Gastroesophageal sphincter (tissue), 4 donors: ENCODE measurements around the gene KRT15. TPM values are rescaled to one million over a fixed set of nuclear protein-coding genes. Genes with fewer than 3 reads are reported as not detected.

Experiments
- ATAC-seq: fragments of 150-250 bp; one replicate; pipeline ENCODE4 v1.9.1; 2016; ENCODE audit warnings: mild to moderate bottlenecking, moderate library complexity
- H3K27ac ChIP-seq, 4 donors: fragments of 200-600 bp; sonication (generic) in 3 of 4; 1 replicate in 3 of 4; 2 replicates in 1 of 4; pipeline ENCODE4 v1.5.1; 2016 to 2019
- H3K27me3 ChIP-seq: fragments of 200-600 bp; sonication (generic); one replicate; pipeline ENCODE4 v1.5.1; 2019
- H3K36me3 ChIP-seq, 2 donors: fragments of 200-600 bp; sonication (generic); one replicate each; pipeline ENCODE4 v1.5.1; 2019; ENCODE audit warnings: control low read depth in 1 of 2
- H3K4me1 ChIP-seq, 3 donors: fragments of 200-600 bp; sonication (generic); 1 replicate in 2 of 3; 2 replicates in 1 of 3; pipeline ENCODE4 v1.5.1; 2016 to 2019; ENCODE audit warnings: control low read depth in 2 of 3
- H3K4me3 ChIP-seq, 2 donors: fragments of 200-600 bp; sonication (generic); one replicate each; pipeline ENCODE4 v1.5.1; 2019; ENCODE audit warnings: mild to moderate bottlenecking in 1 of 2, moderate library complexity in 1 of 2
- H3K9me3 ChIP-seq, 3 donors: fragments of 200-600 bp; sonication (generic); one replicate each; pipeline ENCODE4 v1.5.1; 2017 to 2019; ENCODE audit warnings: control low read depth in 2 of 3
- CTCF ChIP-seq, 4 experiments: fragments of 200-600 bp in 2 of 4; fragments of 450-650 bp in 2 of 4; sonication (generic) in 1 of 4; IDR thresholded peaks; one replicate each; pipeline ENCODE4 v1.5.1; 2017 to 2019; ENCODE audit warnings: antibody characterized with exemption in 4 of 4, mild to moderate bottlenecking in 2 of 4, moderate library complexity in 2 of 4
- EP300 ChIP-seq: sonication (generic); formaldehyde crosslinking; IDR thresholded peaks from one replicate; pipeline ENCODE4 v1.6.1; 2017; ENCODE audit warnings: antibody characterized with exemption, mild to moderate bottlenecking
- POLR2A ChIP-seq, 2 donors: fragments of 450-650 bp; IDR thresholded peaks; one replicate each; pipeline ENCODE4 v1.6.1; 2017; ENCODE audit warnings: antibody characterized with exemption in 2 of 2, mild to moderate bottlenecking in 2 of 2, moderate library complexity in 1 of 2
- POLR2AphosphoS5 ChIP-seq: sonication (generic); formaldehyde crosslinking; IDR thresholded peaks from one replicate; pipeline ENCODE4 v1.6.1; 2017; ENCODE audit warnings: antibody characterized with exemption
- WGBS, 2 donors: methylation state at CpG; one replicate each; pipeline ENCODE4 v1.1.5; 2018; ENCODE audit warnings: low coverage in 1 of 2; 5-methylcytosine and 5-hydroxymethylcytosine counted together
- total RNA-seq, 4 donors: library from RNA; depleted of rRNA; stranded (reverse); fragments of >200 nt; gene quantifications; one replicate each; pipeline ENCODE4 v1.1.0, GENCODE V29; 2016

KRT15 gene
- total RNA-seq, 4 donors from 2014 or later = 1.2 to 129 (median 4.2) TPM

- Histone ChIP-seq H3K27me3 (peaks cover 8% of the 10 kb centered on the region), H3K36me3 (no peaks in the 10 kb centered on the region), H3K9me3 (no peaks in the 10 kb centered on the region), H3K27ac (no peak overlapping the region), H3K4me3 (no peak overlapping the region), H3K4me1 (no peaks in the 10 kb centered on the region)
- 64 to 72% methylated on average over 3 to 5 of the region's 7 CpGs for WGBS, 2 donors
- TF ChIP-seq POLR2AphosphoS5 = no peak
- no peak for TF ChIP-seq CTCF (IDR thresholded peaks at IDR 0.05)
- TF ChIP-seq POLR2A (IDR thresholded peaks at IDR 0.05) = no peak
- no peak for TF ChIP-seq EP300
- ATAC-seq = no peak
These were observed 21.4 kb upstream of the KRT15 start for GRCh38 chr17:41539979-41540701.

- WGBS, 2 donors = no CpG with 5 or more reads among the region's 5 CpGs
- ATAC-seq = no peak
- H3K9me3 ChIP-seq = no peaks in the 10 kb centered on the region
- H3K4me1 ChIP-seq = no peaks in the 10 kb centered on the region
- H3K27ac ChIP-seq = no peak overlapping the region
- TF ChIP-seq POLR2A (IDR thresholded peaks at IDR 0.05) = no peak
- no peak for TF ChIP-seq EP300
- no peak for TF ChIP-seq POLR2AphosphoS5
- no peak for TF ChIP-seq CTCF (IDR thresholded peaks at IDR 0.05)
- H3K4me3 ChIP-seq = no peak overlapping the region
- H3K36me3 ChIP-seq = no peaks in the 10 kb centered on the region
- peaks cover 14% of the 10 kb centered on the region for H3K27me3 ChIP-seq
These were observed 20.4 kb upstream of the KRT15 start for GRCh38 chr17:41539071-41539492.

DNA sequence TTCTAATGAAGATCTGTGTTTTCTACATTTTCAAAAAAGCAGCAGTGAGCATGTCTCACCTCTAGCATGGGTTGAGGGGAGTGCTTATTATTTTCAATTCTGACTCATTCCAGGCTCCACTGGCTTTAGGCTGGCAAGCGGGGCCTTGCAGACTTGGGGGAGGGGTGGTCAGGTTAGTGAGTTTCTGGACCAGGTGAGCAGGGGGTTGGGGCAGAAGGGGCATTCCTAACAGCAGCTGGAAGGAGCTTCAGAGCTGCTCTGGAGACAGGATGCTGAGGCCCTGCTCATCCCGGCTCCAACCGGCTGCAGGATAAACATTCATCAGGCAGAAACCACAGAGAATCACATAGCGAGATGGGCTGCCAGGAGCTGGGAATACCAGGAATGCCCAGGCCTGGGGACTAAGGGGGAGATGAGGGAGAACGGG, 19.9 kb upstream of the KRT15 start:
- TF ChIP-seq CTCF (IDR thresholded peaks at IDR 0.05) = no peak
- TF ChIP-seq EP300 = no peak
- no peak for TF ChIP-seq POLR2AphosphoS5
- TF ChIP-seq POLR2A (IDR thresholded peaks at IDR 0.05) = no peak
- no peak for ATAC-seq
- no peaks in the 10 kb centered on the region for H3K36me3 ChIP-seq
- no peaks in the 10 kb centered on the region for H3K4me1 ChIP-seq
- no peak overlapping the region for H3K27ac ChIP-seq
- H3K4me3 ChIP-seq = no peak overlapping the region
- peaks cover 18% of the 10 kb centered on the region for H3K27me3 ChIP-seq
- 0% methylated on average over 1 of the region's 5 CpGs; no CpG with 5 or more reads in 1 of the 2 donors for WGBS, 2 donors
- H3K9me3 ChIP-seq = no peaks in the 10 kb centered on the region

GRCh38 chr17:41537990-41538389, 19.3 kb upstream of the KRT15 start:
- ATAC-seq = no peak
- TF ChIP-seq POLR2A (IDR thresholded peaks at IDR 0.05) = no peak
- no peak for TF ChIP-seq EP300
- TF ChIP-seq POLR2AphosphoS5 = no peak
- TF ChIP-seq CTCF (IDR thresholded peaks at IDR 0.05) = no peak
- Histone ChIP-seq H3K4me3 (no peak overlapping the region), H3K27ac (no peak overlapping the region), H3K36me3 (no peaks in the 10 kb centered on the region), H3K9me3 (no peaks in the 10 kb centered on the region), H3K4me1 (no peaks in the 10 kb centered on the region), H3K27me3 (peaks cover 24% of the 10 kb centered on the region)
- WGBS, 2 donors = 86 to 100% methylated on average over 1 to 5 of the region's 9 CpGs

DNA sequence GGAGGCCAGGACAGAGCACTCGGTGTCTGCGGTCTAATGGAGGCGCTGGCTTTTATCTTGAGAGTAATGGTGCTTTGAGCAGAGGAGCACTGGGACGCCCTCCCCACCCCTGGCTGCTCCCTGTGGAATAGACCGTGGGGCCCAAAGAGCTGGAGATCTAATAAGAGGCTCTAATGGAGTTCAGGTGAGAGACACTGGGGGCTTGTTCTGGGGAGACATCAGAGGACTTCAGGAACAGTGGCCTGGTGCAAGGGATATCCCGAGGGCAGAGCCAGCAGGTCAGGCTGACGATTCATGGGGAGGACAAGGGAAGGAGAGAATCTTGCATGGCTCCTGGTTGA, 18.9 kb upstream of the KRT15 start:
- no peaks in the 10 kb centered on the region for H3K4me1 ChIP-seq
- peaks cover 28% of the 10 kb centered on the region for H3K27me3 ChIP-seq
- TF ChIP-seq CTCF (IDR thresholded peaks at IDR 0.05) (no peak), POLR2A (IDR thresholded peaks at IDR 0.05) (no peak), POLR2AphosphoS5 (no peak), EP300 (no peak)
- H3K9me3 ChIP-seq = no peaks in the 10 kb centered on the region
- WGBS, 2 donors = 82 to 100% methylated on average over 2 to 6 of the region's 7 CpGs
- H3K27ac ChIP-seq = no peak overlapping the region
- H3K4me3 ChIP-seq = no peak overlapping the region
- H3K36me3 ChIP-seq = no peaks in the 10 kb centered on the region
- no peak for ATAC-seq
